CD4-positive, alpha-beta T cell (primary cell): ENCODE measurements around the gene IGF2BP3. TPM values are rescaled to one million over a fixed set of nuclear protein-coding genes. Genes with fewer than 3 reads are reported as not detected.

ENCODE experiments used
- ATAC-seq: fragments of 200-7000 bp; cut with Tn5 transposase; one replicate; pipeline ENCODE4 v1.10.0; 2022; ENCODE audit warnings: mild to moderate bottlenecking; ENCODE audit not compliant: poor library complexity
- CTCF ChIA-PET: fragments of 350-600 bp; sonication (Branson Sonifier 250); formaldehyde crosslinking; loops from one replicate; lab custom pipeline; 2021; ENCODE audit warnings: antibody characterized with exemption, inconsistent platforms; lab: Charles Lee
- POLR2A ChIA-PET: fragments of 350-600 bp; sonication (Branson Sonifier 250); formaldehyde crosslinking; loops from one replicate; lab custom pipeline; 2021; ENCODE audit warnings: antibody characterized with exemption, inconsistent platforms; lab: Charles Lee
- DNase-seq, 14 experiments: peaks; one replicate each; pipeline ENCODE4 v3.0.0-alpha.2; 2013 to 2020; ENCODE audit warnings: mixed read lengths in 2 of 14
- H3K27ac ChIP-seq, 2 donors: one replicate each; pipeline versions ENCODE4 v1.5.1 to v1.7.0; 2013; ENCODE audit warnings: low read length in 2 of 2, low read depth in 1 of 2, mild to moderate bottlenecking in 1 of 2
- H3K27me3 ChIP-seq, 2 experiments: 1 replicate in 1 of 2; 2 replicates in 1 of 2; pipeline versions ENCODE4 v1.6.1 to v1.7.0; 2013; ENCODE audit warnings: low read length in 2 of 2, control low read depth in 1 of 2, mild to moderate bottlenecking in 1 of 2, moderate library complexity in 1 of 2; ENCODE audit not compliant: insufficient read depth in 2 of 2, control insufficient read depth in 1 of 2
- H3K36me3 ChIP-seq: one replicate; pipeline ENCODE4 v1.6.1; 2013; ENCODE audit warnings: low read length, control low read depth; ENCODE audit not compliant: insufficient read depth
- H3K4me1 ChIP-seq: one replicate; pipeline ENCODE4 v1.6.1; 2013; ENCODE audit warnings: low read length, control low read depth; ENCODE audit not compliant: insufficient read depth
- H3K4me3 ChIP-seq: one replicate; pipeline ENCODE4 v1.5.1; 2013; ENCODE audit warnings: mild to moderate bottlenecking, low read length, moderate library complexity
- H3K9me3 ChIP-seq, 2 experiments: 1 replicate in 1 of 2; 2 replicates in 1 of 2; pipeline versions ENCODE4 v1.6.1 to v1.7.0; 2013; ENCODE audit warnings: low read length in 2 of 2, mild to moderate bottlenecking in 2 of 2, control low read depth in 1 of 2, moderate library complexity in 1 of 2; ENCODE audit not compliant: control insufficient read depth in 1 of 2, insufficient read depth in 1 of 2
- H3K27ac Mint-ChIP-seq: one replicate; pipeline ENCODE4 v1.8.0; 2020; ENCODE audit warnings: mixed read lengths
- H3K27me3 Mint-ChIP-seq: one replicate; pipeline ENCODE4 v1.8.0; 2021; ENCODE audit warnings: mixed read lengths
- H3K36me3 Mint-ChIP-seq: one replicate; pipeline ENCODE4 v1.8.0; 2021; ENCODE audit warnings: low read depth, mixed read lengths
- H3K4me1 Mint-ChIP-seq: one replicate; pipeline ENCODE4 v1.8.0; 2021; ENCODE audit warnings: low read depth, mixed read lengths
- H3K4me3 Mint-ChIP-seq: one replicate; pipeline ENCODE4 v1.8.0; 2020; ENCODE audit warnings: mild to moderate bottlenecking, mixed read lengths
- H3K9me3 Mint-ChIP-seq: one replicate; pipeline ENCODE4 v1.8.0; 2020; ENCODE audit warnings: mixed read lengths
- intact Hi-C, 2 experiments: fragments of 100-400 bp; cut with DNase I in 1 of 2; cut with micrococcal nuclease in 1 of 2; formaldehyde crosslinking; loops; one replicate each; pipeline versions ENCODE4 v1.15.1 to v1.9.0; 2023 to 2025; cut with DNase I, micrococcal nuclease
- total RNA-seq, 174 experiments: library from RNA in 2 of 174; stranded (reverse) in 2 of 174; gene quantifications; one replicate each; pipeline ENCODE4 v1.2.3 and lab custom pipeline; 2021 to 2026
- TF ChIP-seq, protein P1 (sequence below): fragments of 200-600 bp; IDR thresholded peaks from one replicate; pipeline ENCODE4 v1.8.0; 2022; ENCODE audit warnings: antibody characterized with exemption, mild to moderate bottlenecking

IGF2BP3 gene
- total RNA-seq, 2 experiments from 2014 or later = not detected

DNA sequence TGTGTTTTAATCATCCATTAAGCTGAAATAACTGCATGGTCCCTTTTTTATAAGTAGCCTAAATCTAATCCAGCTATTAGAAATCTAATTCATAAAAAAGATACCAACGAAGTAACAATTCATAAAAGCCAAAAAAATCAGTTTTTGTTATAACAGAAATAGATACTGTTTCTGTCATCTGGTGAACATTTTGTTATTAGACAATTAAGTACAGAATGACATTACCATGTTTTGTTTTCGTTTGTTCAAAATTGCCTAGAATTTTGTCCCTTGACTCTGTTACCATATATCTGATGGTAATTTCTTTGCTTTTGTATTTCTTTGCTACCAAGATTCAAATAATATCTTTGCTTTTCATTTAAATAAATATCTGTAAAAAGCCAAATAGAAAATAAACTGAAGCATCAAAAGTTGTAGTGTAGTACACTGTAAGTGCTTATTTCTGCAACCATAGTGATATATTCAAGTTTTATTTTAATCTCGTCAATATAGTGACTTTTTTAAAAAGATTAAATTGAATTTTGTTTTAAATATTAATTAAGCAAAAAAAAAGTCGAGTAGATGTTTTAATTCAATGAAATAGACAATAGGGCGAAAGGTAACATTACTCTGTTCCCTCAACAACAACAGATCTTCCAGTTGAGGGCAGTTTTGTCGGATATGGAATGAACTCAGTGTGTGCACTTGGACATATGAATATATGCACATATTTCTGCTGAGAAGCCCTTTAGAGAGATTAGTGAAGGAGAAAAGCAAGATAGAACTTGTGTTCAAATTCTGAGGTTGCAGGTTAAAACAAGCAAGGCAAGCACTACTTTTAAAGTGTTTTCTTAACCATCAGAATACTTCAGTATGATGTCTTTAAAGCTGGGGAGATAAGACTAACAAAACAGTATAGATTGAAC, 7.9 kb upstream of the IGF2BP3 start:
- H3K27me3 ChIP-seq = peaks cover 25 to 64% of the 10 kb centered on the region in 2 experiments
- POLR2A ChIA-PET = interaction anchor here (1.1 kb wide), 1 partner anchor 8 kb away, joined by 3 read pairs; the partner anchor contains the start of gene IGF2BP3
- TF ChIP-seq, protein P1, sequence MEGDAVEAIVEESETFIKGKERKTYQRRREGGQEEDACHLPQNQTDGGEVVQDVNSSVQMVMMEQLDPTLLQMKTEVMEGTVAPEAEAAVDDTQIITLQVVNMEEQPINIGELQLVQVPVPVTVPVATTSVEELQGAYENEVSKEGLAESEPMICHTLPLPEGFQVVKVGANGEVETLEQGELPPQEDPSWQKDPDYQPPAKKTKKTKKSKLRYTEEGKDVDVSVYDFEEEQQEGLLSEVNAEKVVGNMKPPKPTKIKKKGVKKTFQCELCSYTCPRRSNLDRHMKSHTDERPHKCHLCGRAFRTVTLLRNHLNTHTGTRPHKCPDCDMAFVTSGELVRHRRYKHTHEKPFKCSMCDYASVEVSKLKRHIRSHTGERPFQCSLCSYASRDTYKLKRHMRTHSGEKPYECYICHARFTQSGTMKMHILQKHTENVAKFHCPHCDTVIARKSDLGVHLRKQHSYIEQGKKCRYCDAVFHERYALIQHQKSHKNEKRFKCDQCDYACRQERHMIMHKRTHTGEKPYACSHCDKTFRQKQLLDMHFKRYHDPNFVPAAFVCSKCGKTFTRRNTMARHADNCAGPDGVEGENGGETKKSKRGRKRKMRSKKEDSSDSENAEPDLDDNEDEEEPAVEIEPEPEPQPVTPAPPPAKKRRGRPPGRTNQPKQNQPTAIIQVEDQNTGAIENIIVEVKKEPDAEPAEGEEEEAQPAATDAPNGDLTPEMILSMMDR = no peak
- no peak overlapping the region for H3K27ac Mint-ChIP-seq
- peaks cover 12 to 15% of the 10 kb centered on the region in 2 experiments for H3K9me3 ChIP-seq
- H3K27ac ChIP-seq = no peak overlapping the region
- no peak overlapping the region for H3K4me3 ChIP-seq
- H3K36me3 ChIP-seq = no peaks in the 10 kb centered on the region
- intact Hi-C loops = loop anchor here (5.0 to 10.0 kb wide), 2 partner anchors 54 to 463 kb away; partner anchors contain the start of genes HYCC1 (in 1 of the 2) and TRA2A (in 1 of the 2)
- peaks cover 13% of the 10 kb centered on the region for H3K4me1 Mint-ChIP-seq
- ATAC-seq (no peak), DNase-seq (no peak)
- H3K36me3 Mint-ChIP-seq = no peaks in the 10 kb centered on the region
- no peak overlapping the region for H3K4me3 Mint-ChIP-seq
- CTCF ChIA-PET = no interaction called here
- peaks cover 16% of the 10 kb centered on the region for H3K4me1 ChIP-seq
- H3K27me3 Mint-ChIP-seq = peaks cover 64% of the 10 kb centered on the region
- H3K9me3 Mint-ChIP-seq = no peaks in the 10 kb centered on the region

DNA sequence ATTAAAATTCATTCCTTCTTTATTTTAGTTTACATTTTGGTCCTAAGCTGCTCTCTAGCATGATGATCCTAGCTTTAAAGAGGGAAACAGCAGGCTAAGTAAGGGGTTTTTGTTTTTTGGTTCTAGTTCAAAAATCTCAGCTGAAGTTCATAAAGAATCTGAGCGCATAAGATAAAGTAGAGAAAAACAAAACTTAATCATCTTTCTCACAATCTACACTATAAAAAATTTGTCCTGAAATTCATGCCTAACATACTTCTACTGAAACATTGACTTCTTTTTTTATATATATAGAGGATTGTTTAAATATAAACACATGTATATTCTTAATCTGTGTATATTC, 6.8 kb upstream of the IGF2BP3 start:
- H3K36me3 Mint-ChIP-seq = no peaks in the 10 kb centered on the region
- no peak for ATAC-seq

DNA sequence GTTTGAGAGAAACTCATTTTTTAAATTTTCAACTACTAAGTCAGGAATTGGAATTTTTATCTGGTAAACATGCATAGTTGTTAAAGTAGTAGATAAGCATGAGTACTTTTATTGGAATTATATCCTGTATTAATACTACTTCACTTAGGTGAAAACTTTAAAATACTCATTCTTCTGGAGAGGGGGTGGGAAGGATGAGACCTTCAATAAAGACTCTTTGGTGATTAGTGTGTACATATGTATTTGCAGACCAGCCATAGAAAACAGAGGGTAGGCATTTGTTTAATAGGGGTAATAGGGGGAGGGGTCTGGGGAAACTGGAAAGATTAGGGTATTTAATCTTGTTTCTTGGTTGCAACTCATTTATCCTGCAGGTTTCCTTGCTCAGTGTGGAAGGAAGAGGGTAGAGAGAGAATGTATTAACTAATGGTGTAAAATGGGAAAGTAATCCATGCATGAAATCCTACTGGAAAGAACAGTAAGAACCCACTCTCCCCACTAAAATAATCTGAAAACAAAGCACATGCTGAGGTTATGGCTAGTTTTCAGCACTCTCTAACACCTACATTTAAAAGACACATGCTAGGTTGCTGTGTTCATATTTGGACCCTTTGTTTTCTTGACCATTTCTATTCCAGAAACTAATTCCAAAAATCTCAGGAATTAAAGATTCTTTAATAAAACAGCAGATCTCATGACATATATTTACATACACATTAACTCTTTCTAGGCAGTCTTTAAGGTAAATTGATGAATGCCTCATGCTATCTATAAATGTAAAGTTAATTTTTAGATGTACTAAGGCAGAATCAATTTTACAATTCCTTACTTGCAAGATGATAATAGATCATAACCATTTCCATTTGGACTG, 6.2 kb upstream of the IGF2BP3 start:
- Mint-ChIP-seq H3K27me3 (peaks cover 78% of the 10 kb centered on the region), H3K9me3 (peaks cover 3% of the 10 kb centered on the region), H3K4me1 (peaks cover 20% of the 10 kb centered on the region), H3K4me3 (peak overlapping the region; percentile 4), H3K36me3 (no peaks in the 10 kb centered on the region), H3K27ac (no peak overlapping the region)
- intact Hi-C loops = loop anchor here (5.0 to 10.0 kb wide), 2 partner anchors 56 to 462 kb away; partner anchors contain the start of genes HYCC1 (in 1 of the 2) and TRA2A (in 1 of the 2)
- POLR2A ChIA-PET = no interaction called here
- no peak for ATAC-seq
- Histone ChIP-seq H3K9me3 (peaks cover 15 to 20% of the 10 kb centered on the region in 2 experiments), H3K27me3 (peaks cover 33 to 81% of the 10 kb centered on the region in 2 experiments), H3K27ac (no peak overlapping the region), H3K36me3 (no peaks in the 10 kb centered on the region), H3K4me3 (no peak overlapping the region), H3K4me1 (peaks cover 18% of the 10 kb centered on the region)
- no peak for DNase-seq
- TF ChIP-seq, protein P1 = no peak
- CTCF ChIA-PET = no interaction called here

More for the DNA sequence above, 6.8 kb upstream of the IGF2BP3 start:
- H3K4me1 ChIP-seq = peaks cover 16% of the 10 kb centered on the region
- no peak overlapping the region for H3K27ac ChIP-seq
- Mint-ChIP-seq H3K9me3 (peaks cover 3% of the 10 kb centered on the region), H3K27ac (no peak overlapping the region), H3K4me1 (peaks cover 18% of the 10 kb centered on the region), H3K27me3 (peaks cover 74% of the 10 kb centered on the region), H3K4me3 (no peak overlapping the region)
- peaks cover 15 to 17% of the 10 kb centered on the region in 2 experiments for H3K9me3 ChIP-seq
- TF ChIP-seq, protein P1 = no peak
- intact Hi-C loops = loop anchor here (5.0 to 10.0 kb wide), 2 partner anchors 55 to 462 kb away; partner anchors contain the start of genes HYCC1 (in 1 of the 2) and TRA2A (in 1 of the 2)
- H3K36me3 ChIP-seq = no peaks in the 10 kb centered on the region
- DNase-seq = no peak
- POLR2A ChIA-PET = no interaction called here
- no peak overlapping the region for H3K4me3 ChIP-seq
- H3K27me3 ChIP-seq = peaks cover 31 to 75% of the 10 kb centered on the region in 2 experiments
- CTCF ChIA-PET = no interaction called here
